GM12878 (cell line): Measurements from ENCODE around the gene GLP1R.

Experiments
- EP300 ChIP-seq, 2 experiments: fragments of 150-350 bp in 1 of 2; IDR thresholded peaks; 2 replicates each; pipeline ENCODE4 v1.6.1; 2011 to 2012; ENCODE audit warnings: low read depth in 2 of 2, low read length in 2 of 2, borderline replicate concordance in 1 of 2, improper control_type of control experiment in 1 of 2, inconsistent platforms in 1 of 2; ENCODE audit not compliant: control insufficient read depth in 1 of 2
- ETV6 ChIP-seq, 2 experiments: fragments of 450-650 bp in 1 of 2; IDR thresholded peaks in 1 of 2; conservative IDR thresholded peaks in 1 of 2; 2 replicates each; pipeline ENCODE4 v1.6.1; 2014; ENCODE audit warnings: antibody characterized with exemption in 1 of 2, borderline replicate concordance in 1 of 2, low read depth in 1 of 2, mild to moderate bottlenecking in 1 of 2, moderate library complexity in 1 of 2
- EZH2 ChIP-seq: IDR thresholded peaks from 2 replicates; pipeline ENCODE4 v1.6.1; 2012; ENCODE audit warnings: low read depth, mild to moderate bottlenecking, control low read depth, inconsistent platforms, low read length, borderline replicate concordance; ENCODE audit not compliant: control insufficient read depth
- MAX ChIP-seq: IDR thresholded peaks from 2 replicates; pipeline ENCODE4 v1.6.1; 2012; ENCODE audit warnings: low read depth, low read length, improper control_type of control experiment
- MYC ChIP-seq: IDR thresholded peaks from 2 replicates; pipeline ENCODE4 v1.6.1; 2011; ENCODE audit warnings: mild to moderate bottlenecking, low read length, moderate library complexity, inconsistent platforms; ENCODE audit not compliant: insufficient read depth, insufficient replicate concordance, insufficient read length, severe bottlenecking
- POLR2A ChIP-seq: IDR thresholded peaks from 2 replicates; pipeline ENCODE4 v1.6.1; 2011; ENCODE audit warnings: low read depth, mild to moderate bottlenecking, low read length
- POLR2AphosphoS2 ChIP-seq: IDR thresholded peaks from 2 replicates; pipeline ENCODE4 v1.6.1; 2011; ENCODE audit warnings: low read depth, mild to moderate bottlenecking, low read length, improper control_type of control experiment, moderate library complexity
- RAD21 ChIP-seq: IDR thresholded peaks from 2 replicates; pipeline ENCODE4 v1.6.1; 2011; ENCODE audit warnings: mild to moderate bottlenecking, low read depth, low read length, moderate library complexity; ENCODE audit not compliant: insufficient read depth
- RCOR1 ChIP-seq: conservative IDR thresholded peaks from 2 replicates; pipeline ENCODE4 v1.6.1; 2012; ENCODE audit warnings: low read depth, low read length, improper control_type of control experiment
- SRF ChIP-seq, 2 experiments: IDR thresholded peaks; 2 replicates each; pipeline ENCODE4 v1.6.1; 2011; ENCODE audit warnings: low read depth in 2 of 2, low read length in 2 of 2, mild to moderate bottlenecking in 1 of 2, moderate library complexity in 1 of 2
- ZBTB11 ChIP-seq: fragments of 450-650 bp; formaldehyde crosslinking; IDR thresholded peaks from 2 replicates; pipeline ENCODE4 v1.5.0; 2022; ENCODE audit warnings: mild to moderate bottlenecking, missing genetic modification characterization
- TF ChIP-seq, protein P1 (sequence below), 3 experiments: IDR thresholded peaks in 2 of 3; conservative IDR thresholded peaks in 1 of 3; 2 replicates each; pipeline ENCODE4 v1.5.1; 2011; ENCODE audit warnings: low read depth in 3 of 3, low read length in 3 of 3, mild to moderate bottlenecking in 3 of 3, control low read depth in 2 of 3, moderate library complexity in 2 of 3, inconsistent platforms in 1 of 3, mixed read lengths in 1 of 3; ENCODE audit not compliant: control insufficient read depth in 2 of 3, insufficient read depth in 1 of 3; ENCODE audit errors: extremely low read depth in 1 of 3
- TF ChIP-seq, protein P2 (sequence below): fragments of 450-650 bp; IDR thresholded peaks from 2 replicates; pipeline ENCODE4 v1.6.1; 2014; ENCODE audit warnings: mild to moderate bottlenecking

GRCh38 chr6:39102071-39102820, 53.7 kb downstream of the GLP1R start:
- TF ChIP-seq, protein P1, sequence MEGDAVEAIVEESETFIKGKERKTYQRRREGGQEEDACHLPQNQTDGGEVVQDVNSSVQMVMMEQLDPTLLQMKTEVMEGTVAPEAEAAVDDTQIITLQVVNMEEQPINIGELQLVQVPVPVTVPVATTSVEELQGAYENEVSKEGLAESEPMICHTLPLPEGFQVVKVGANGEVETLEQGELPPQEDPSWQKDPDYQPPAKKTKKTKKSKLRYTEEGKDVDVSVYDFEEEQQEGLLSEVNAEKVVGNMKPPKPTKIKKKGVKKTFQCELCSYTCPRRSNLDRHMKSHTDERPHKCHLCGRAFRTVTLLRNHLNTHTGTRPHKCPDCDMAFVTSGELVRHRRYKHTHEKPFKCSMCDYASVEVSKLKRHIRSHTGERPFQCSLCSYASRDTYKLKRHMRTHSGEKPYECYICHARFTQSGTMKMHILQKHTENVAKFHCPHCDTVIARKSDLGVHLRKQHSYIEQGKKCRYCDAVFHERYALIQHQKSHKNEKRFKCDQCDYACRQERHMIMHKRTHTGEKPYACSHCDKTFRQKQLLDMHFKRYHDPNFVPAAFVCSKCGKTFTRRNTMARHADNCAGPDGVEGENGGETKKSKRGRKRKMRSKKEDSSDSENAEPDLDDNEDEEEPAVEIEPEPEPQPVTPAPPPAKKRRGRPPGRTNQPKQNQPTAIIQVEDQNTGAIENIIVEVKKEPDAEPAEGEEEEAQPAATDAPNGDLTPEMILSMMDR (IDR thresholded peaks at IDR 0.05 in 2 of 3, conservative IDR thresholded peaks at IDR 0.05 in 1 of 3; ENCODE audit: control insufficient read depth in 2 of 3, extremely low read depth in 1 of 3, insufficient read depth in 1 of 3, low read depth in 3 of 3, low read length in 3 of 3), result peak; percentile 34 to 49 (median 48); a peak in 5 of 6 replicates
- TF ChIP-seq POLR2AphosphoS2 (no peak), EP300 (IDR thresholded peaks at IDR 0.05; ENCODE audit: borderline replicate concordance in 1 of 2, control insufficient read depth in 1 of 2, low read depth in 2 of 2, low read length in 2 of 2) (no peak), SRF (IDR thresholded peaks at IDR 0.05; ENCODE audit: low read depth in 2 of 2, low read length in 2 of 2) (no peak), MAX (no peak), MYC (no peak), EZH2 (no peak), ZBTB11 (no peak), ETV6 (conservative IDR thresholded peaks at IDR 0.05 in 1 of 2, IDR thresholded peaks at IDR 0.05 in 1 of 2; ENCODE audit: borderline replicate concordance in 1 of 2, low read depth in 1 of 2) (no peak), RCOR1 (no peak), RAD21 (no peak), POLR2A (no peak)
- TF ChIP-seq, protein P2, sequence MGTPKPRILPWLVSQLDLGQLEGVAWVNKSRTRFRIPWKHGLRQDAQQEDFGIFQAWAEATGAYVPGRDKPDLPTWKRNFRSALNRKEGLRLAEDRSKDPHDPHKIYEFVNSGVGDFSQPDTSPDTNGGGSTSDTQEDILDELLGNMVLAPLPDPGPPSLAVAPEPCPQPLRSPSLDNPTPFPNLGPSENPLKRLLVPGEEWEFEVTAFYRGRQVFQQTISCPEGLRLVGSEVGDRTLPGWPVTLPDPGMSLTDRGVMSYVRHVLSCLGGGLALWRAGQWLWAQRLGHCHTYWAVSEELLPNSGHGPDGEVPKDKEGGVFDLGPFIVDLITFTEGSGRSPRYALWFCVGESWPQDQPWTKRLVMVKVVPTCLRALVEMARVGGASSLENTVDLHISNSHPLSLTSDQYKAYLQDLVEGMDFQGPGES, result no peak
